NCI-H82 treated with DMSO at 0.1 percent for 48 hours (cell line): ENCODE measurements around the gene KEAP1.
"Not testable (repeated sequence)": the region's sequence is repeated elsewhere in the genome, so short reads cannot be mapped to it uniquely, and the experiment has no call there.

Experiments used
- DNase-seq: peaks from one replicate; lab custom pipeline; 2025; ENCODE audit not compliant: unreplicated experiment; lab: John Stamatoyannopoulos, UW

The KEAP1 gene

GRCh38 chr19:10499550-10500246, 3.5 kb downstream of the KEAP1 start:
- DNase-seq = no peak

- no peak for DNase-seq
Observed at GRCh38 chr19:10497371-10497770, 5.8 kb downstream of the KEAP1 start.

GRCh38 chr19:10491472-10492047, 11.6 kb downstream of the KEAP1 start:
- no peak for DNase-seq

GRCh38 chr19:10486551-10486950, 16.6 kb downstream of the KEAP1 start:
- no peak for DNase-seq

- peak; percentile 85 for DNase-seq
Observed at GRCh38 chr19:10478903-10479384, 24.2 kb downstream of the KEAP1 start.

GRCh38 chr19:10478476-10478875, 24.7 kb downstream of the KEAP1 start:
- DNase-seq = no peak

GRCh38 chr19:10474962-10475451, 28.1 kb downstream of the KEAP1 start:
- DNase-seq = no peak

- DNase-seq = no peak
Observed at GRCh38 chr19:10473192-10473591, 30.0 kb downstream of the KEAP1 start.

GRCh38 chr19:10471909-10472308, 31.2 kb downstream of the KEAP1 start:
- no peak for DNase-seq

- DNase-seq = no peak
Observed at GRCh38 chr19:10468133-10468532, 35.0 kb downstream of the KEAP1 start.

GRCh38 chr19:10467104-10467706, 36.0 kb downstream of the KEAP1 start:
- no peak for DNase-seq

GRCh38 chr19:10464456-10464855, 38.7 kb downstream of the KEAP1 start:
- no peak for DNase-seq

GRCh38 chr19:10462557-10462956, 40.6 kb downstream of the KEAP1 start:
- DNase-seq = no peak

GRCh38 chr19:10462042-10462441, 41.1 kb downstream of the KEAP1 start:
- not testable (repeated sequence) for DNase-seq

- DNase-seq = peak; percentile 82
Observed at GRCh38 chr19:10461047-10461949, 41.9 kb downstream of the KEAP1 start.

- DNase-seq = no peak
Observed at GRCh38 chr19:10460714-10461046, 42.5 kb downstream of the KEAP1 start.

- DNase-seq = not testable (repeated sequence)
Observed at GRCh38 chr19:10458733-10459132, 44.4 kb downstream of the KEAP1 start.

- DNase-seq = no peak
Observed at GRCh38 chr19:10454267-10454666, 48.9 kb downstream of the KEAP1 start.

- no peak for DNase-seq
Observed at GRCh38 chr19:10453852-10454251, 49.3 kb downstream of the KEAP1 start.

GRCh38 chr19:10452726-10453618, 50.2 kb downstream of the KEAP1 start:
- DNase-seq = no peak
